Jurkat, Clone E6-1 (cell line): ENCODE results near the gene ZNF628.
A peak's percentile ranks its signal among the peaks of the same experiment; 100 is the strongest.

Experiments
- DNase-seq: peaks from one replicate; pipeline ENCODE4 v3.0.0-alpha.2; 2011; ENCODE audit warnings: low read depth, low spot score
- H3K4me3 ChIP-seq: 2 replicates; pipeline ENCODE4 v1.5.1; 2011; ENCODE audit warnings: mild to moderate bottlenecking, low read length, control low read depth, moderate library complexity

The ZNF628 gene

DNA sequence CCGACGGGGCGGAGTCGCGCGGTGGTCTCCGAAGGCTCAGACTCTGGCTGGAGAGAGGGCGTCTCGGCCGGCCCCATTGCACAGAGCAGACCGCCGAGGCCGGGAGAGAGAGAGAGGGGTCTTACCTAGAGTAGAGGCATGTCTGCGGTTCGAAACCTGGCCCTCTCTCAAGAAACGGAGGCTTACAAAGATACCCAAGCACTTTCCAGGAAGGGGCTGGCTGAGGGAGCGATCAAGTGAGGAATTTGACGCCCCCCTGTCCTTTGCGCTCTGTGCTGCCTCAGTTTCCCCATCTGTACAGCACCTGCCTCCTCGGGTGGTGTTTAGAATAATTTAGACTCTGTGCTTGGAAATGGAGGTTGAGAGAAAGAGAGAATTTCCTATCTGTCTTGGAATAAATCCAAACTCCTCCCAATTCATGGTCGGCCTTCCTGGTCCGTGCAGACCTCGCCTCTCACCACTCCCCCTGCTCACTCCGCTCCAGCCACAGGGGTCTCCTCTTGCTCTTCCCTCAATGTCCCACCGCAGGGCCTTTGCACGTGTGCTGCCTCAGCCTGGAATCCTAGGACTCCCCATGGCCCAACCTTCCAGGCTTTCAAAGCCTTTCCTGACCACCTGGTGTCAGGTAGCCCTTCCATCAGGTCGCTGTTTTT is 14.3 kb upstream of the ZNF628 start:
- no peak for DNase-seq

DNA sequence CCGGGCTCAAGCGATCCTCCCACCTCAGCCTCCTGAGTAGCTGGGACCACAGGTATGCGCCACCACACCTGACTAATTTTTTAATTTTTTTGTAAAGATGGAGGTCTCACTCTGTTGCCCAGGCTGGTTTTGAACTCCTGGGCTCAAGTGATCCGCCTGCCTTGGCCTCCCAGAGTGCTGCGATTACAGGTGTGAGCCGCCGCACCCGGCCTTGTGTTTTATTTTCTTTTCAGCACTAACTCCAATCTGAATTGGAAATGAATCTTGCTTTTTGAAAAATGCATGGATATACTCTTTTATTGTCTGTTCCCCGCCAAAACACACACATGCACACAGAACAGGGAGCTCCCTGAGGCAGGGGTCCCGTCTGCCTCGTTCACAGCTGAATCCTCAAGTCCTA is 13.7 kb upstream of the ZNF628 start:
- no peak for DNase-seq
- H3K4me3 ChIP-seq: no peak overlapping the region

More for the DNA sequence above, 14.3 kb upstream of the ZNF628 start:
- H3K4me3 ChIP-seq: peak overlapping the region; percentile 66

DNA sequence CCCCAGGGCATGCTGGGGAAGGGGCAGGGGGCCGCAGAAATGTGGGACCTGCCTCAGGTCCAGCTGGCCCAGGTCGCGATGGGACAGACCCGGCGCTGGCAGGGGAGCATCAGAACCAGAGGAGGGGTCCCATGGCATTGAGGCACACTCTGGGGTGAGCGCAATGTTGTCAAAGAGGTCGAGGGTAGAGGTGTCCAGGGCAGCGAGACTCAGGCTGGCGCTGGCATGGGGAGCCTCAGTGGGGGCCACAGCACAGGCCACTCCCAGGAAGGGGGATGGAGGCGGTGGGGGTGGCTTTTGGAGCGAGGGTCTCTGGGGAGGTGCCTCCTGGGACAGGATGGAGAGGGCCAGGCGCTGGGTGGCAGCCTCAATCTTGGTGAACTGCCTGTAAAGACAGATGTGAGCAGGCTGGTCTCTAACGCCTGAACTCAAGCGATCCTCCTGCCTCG is 12.8 kb upstream of the ZNF628 start:
- DNase-seq: no peak
- no peak overlapping the region for H3K4me3 ChIP-seq

DNA sequence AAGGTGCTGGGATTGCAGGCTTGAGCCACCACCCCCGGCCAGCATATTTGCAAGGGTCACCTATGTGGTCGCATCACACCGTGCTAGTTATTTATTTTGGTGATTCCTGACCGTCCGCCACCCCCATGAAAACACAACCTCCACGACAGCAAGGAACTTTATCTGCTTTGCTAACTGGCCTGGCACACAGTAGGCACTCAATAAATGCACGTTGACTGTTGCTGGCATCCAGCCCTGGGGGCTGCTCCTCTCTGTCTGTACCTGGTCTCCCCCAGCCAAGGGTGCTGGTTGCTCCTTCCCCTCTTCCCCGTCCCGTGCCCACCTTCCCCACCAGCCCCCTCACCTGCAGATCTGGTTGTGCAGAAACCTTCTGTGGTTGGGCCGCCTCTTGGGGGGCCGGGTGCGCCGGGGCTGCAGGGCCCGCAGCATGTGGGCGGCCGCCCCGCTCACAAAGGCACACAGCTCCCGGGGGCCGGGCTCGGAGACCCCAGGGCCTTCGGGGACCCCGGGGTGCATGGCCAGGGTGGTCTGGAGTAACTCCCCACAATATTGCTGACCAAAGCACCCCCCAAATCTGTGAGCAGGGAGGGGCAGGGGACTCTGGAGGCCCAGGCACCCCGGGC is 12.3 kb upstream of the ZNF628 start:
- no peak overlapping the region for H3K4me3 ChIP-seq
- DNase-seq: no peak

DNA sequence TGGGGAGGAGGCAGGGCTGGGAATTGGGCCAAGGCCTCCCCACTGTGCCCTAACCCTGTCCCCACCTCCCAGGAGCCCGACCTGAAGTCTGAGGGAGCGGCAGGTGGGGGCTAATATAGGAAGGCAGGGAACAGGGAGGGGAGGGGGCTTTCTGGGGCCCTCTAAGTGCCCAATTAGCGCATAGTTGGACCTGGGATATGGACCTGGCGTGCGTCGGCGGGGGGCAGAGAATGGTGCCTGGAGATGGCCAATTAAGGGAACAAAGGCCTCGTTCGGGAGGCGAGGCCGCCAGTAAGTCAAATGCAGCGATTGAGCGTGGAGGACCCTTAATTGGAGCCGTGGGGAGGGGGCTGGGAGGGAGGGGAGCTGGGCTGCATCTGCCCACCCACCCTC is 11.8 kb upstream of the ZNF628 start, which contains the start of gene C19orf85:
Gene C19orf85 (minus strand): TSS at position 90 of the 393 bp plus-strand sequence. CDS start 197 bp downstream, outside the sequence.
- no peak within 1 kb of the TSS for H3K4me3 ChIP-seq
- no peak for DNase-seq

DNA sequence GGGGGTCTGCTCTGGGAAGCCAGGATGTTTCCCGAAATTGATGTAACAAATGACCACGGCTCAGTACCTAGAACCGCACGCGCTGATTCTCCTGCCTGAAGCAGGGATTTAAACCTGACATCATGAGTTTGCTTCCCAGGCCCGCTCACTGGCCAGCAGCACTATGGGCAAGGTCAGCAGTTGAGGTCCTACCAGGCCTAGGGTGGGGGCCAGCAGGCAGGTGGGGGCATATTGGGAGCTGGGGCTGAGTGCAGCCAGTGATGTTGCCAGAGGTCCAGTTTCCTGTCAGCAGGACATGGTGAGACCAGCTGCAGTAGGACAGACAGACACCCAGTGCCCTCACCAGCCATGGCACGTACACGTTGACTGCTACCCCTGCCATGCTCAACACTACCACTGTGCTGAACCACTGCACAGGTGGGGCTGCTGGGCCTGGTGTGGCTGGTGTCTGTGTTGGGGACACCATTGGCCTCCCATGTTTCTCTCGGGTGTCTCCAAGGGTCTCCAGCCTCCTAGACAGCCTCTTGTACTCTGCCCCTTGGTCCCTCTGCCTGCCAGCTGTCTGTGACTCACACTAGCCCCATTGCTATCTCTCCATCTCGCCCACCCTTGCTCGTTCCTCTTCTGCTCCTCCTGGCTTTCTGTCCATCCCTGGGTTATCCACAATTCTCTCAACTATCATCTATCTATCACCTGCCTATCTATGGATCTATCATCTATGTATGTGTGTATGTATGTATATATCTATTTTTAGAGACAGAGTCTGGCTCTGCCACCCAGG is 10.8 kb upstream of the ZNF628 start:
- no peak for DNase-seq

DNA sequence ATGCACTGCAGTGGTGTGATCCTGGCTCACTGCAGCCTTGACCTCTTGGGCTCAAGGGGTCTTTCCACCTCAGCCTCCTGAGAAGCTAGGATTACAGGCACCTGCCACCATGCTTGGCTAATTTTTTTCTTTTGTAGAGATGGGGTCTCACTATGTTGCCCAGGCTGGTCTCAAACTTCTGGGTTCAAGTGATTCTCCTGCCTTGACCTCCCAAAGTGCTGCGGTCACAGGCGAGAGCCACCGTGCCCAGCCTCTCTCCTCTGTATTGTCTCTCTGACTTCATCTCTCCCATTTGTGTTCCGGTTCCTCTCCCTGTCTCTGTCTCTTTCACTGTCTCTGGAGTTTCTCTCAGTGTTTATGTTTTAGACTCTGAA is 10.2 kb upstream of the ZNF628 start:
- H3K4me3 ChIP-seq: no peak overlapping the region
- DNase-seq: no peak

More for the DNA sequence above, 10.8 kb upstream of the ZNF628 start:
- H3K4me3 ChIP-seq: no peak overlapping the region

DNA sequence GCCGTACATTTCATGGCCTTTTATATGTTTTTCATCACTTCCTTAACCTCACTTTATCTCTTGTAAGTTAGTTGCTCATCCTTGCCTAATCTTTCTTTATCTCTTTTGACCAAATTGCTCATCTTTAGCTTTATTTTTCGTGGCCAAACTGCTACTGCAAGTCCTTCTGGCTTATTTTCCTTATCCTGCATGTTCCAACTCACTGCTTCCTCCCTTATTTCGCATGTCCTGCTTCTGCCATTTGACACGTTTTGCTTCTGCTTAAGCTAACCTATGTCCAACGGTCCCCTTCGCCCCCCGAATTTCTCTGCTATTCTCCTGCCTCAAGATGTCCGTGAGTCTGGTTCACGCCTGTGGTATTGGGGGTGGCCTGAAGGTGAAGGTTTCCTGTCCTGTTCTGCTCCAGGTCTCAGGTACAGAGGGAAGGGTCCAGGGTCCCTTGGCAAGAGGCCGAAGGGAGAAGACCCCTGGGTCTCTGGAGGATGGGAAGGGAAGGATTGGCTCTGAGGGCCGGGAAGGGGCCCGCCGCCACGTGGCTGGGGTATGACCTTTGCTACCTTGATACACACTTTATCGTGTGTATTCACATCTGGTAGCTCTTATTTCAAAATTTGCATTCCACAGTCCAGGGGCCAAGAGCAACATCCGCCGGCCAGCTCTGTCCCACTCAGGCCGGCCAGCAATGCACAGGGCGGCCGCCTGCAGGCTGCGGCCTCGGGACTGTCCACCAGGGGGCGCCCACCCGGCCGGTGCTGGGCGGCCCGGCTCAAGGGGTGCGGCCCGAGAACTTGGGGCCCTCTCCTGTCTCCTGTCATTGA is 9.0 kb upstream of the ZNF628 start:
- no peak for DNase-seq
- H3K4me3 ChIP-seq: no peak overlapping the region

DNA sequence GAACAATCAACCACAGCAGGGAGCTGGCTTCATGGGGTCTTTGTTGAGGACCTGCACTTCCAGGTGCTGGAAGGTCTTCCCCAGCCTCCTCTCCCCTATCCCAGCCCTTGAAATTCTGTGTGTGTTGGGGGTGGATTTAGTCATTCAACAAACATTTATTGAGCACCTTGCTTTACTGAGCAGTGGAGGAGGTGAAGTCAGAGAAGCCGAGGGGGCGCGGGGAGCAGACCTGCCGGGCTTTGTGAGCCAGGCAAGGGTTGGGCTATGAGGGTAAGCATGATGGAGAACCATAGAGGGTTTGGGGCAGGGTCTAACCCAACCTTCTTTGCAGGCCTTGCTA is 8.4 kb upstream of the ZNF628 start:
- no peak overlapping the region for H3K4me3 ChIP-seq
- DNase-seq: no peak

DNA sequence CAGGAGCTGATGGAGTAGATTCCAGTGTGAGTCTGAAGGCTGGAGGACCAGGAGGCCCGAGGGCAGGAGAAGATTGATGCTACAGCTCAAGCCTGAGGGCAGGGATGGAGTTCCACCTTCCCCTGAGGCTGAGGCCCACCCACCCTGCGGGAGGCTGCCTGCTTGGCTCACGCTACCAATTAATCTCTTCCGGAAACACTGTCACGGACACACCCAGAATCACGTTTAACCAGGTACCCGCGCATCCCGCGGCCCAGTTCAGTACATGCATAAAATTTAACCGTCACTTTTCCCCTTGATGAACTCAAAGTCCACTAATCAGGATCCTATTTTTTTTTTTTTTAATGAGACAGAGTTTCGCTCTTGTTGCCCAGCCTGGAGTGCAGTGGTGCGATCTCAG is 5.2 kb upstream of the ZNF628 start:
- DNase-seq: no peak
- H3K4me3 ChIP-seq: no peak overlapping the region

DNA sequence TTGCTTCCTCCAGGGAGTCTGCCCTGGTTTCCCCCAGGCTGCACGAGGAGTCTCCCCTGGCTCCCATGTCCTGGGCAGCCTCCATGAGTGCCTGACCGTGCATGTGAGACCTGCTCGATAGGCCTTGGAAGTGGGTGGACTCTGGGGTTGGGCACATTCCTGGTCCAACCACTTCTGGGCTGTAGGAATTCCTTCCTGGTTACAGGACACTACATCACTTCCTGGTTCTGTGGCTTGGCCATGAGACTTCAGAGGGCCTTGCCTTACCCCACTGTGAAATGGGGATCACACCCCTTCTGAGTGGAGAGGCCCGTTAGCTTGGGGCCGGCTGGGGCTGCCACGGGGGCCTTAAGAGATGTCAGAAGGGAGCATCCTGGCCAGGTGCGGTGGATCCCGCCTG is 4.0 kb upstream of the ZNF628 start:
- DNase-seq: no peak
- H3K4me3 ChIP-seq: no peak overlapping the region

DNA sequence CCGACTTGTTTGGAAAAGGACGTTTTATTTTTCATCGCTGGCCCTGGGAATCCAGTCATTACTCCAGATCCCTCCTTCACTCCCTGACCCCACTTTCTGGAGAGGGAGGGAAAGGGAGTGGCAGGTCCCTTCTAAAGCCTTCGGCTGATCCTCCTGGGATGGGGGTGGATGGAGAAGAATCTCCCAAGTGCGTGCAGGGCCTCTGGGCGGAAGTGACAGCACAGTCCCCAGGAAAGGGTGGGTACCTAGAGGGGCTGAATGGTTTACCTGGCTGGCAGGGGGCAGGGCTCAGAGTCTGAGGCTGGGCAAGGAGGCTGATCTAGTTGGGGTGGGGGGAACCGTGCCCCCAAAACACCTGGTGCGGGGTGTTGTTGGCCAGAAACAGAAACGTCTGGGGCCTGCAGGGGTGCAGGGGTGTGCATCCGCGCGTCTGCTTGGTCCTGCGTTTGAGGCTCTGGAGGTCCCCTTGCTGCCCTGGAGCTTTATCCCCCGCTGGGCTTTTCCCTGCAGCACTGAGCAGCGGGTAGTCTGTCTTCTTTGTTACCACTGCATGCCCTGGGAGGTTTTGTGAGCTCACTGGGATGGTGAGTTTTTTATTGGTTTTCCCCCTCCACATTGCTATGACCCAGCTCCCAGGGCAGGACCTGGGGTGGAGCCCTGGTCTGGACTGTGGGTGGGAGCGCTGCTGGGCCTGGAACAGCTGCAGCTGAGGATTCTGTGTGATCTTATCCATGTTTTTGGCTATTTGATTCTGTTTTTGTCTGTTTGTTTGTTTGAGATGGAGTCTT is 3.0 kb upstream of the ZNF628 start:
- no peak for DNase-seq
- H3K4me3 ChIP-seq: no peak overlapping the region

DNA sequence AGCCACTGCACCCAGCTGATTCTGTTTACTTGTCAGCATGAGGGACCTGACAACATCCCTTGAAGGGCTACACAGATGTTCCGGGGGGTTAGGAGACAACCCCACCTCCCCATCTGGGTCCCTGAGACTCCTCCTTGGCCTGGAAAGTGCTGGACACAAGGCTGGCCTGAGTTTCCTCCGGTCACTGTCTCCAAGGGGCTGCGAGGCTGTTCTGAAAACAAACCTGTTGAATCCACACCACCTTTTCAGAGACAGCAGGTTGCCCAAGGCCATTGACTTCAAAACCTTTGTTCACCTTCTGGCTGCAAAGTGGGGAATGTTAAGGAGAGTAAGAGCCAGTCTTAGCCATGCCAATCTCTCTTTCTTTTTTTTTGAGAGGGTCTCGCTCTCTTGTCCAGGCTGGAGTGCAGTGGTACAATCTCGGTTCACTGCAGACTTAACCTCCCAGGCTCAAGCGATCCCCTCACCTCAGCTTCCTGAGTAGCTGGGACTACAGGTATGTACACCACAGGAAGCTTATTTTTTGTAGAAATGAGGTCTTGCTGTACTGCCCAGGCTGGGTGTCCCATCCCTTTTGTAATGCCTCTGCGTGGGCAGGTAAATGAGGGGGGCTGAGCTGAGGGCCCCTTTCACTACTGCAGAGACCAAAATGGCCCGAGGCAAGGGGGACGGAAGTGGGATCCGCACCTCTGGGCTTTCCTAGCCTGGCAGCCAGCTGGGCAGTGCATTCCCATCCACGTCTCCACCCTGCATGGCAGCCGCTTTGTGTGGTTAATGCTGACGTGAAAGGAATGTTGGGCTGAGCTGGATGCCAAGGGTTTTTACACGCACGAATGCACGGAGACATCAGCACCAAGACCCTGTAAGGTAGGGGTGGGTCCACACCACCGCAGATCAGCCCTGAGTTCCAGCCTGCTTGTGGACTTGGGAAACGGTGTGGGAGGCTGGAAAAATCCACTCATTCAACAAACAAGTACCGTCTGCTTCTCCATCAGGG is 1.9 kb upstream of the ZNF628 start:
- DNase-seq: no peak

DNA sequence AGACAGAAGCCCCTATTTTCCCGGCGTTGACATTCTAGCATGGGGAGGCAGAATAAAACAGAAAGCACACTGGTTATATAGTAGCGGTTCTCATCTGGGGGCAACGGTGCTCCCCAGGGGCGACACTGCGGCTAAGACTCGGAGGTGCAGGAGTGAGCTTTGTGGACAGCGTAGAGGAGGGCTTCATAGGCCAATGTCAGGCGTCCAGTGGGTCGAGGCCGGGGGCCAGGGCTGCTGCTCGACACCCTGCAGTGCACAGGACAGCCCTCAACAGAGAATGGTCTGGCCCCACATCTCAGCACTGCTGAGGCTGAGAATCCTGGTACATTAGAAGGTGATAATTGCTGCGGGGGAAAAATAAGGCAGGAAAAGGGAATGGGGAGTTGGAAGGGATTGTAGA is 1.5 kb downstream of the ZNF628 start:
- DNase-seq: no peak
- H3K4me3 ChIP-seq: peak overlapping the region; percentile 85

More for the DNA sequence above, 1.9 kb upstream of the ZNF628 start:
- no peak overlapping the region for H3K4me3 ChIP-seq

DNA sequence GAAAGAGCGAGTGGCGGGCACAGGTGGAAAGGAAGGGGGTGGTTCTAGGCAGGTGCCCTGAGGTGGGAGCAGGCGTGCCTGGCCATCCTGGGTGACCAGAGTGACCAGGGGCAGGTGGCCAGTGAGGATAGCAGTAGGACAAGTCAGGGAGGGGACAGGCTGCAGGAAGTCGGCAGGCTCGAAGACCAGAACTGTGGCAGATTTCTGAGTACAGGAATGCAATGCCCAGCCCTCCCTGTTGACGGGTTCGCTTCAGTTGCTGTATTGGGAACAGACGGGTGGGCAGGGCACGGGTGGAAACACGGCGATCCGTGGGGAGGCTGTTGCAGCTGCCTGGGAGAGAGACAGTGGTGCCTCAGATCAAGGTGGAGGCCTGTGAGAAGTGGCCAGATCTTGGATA is 1.9 kb downstream of the ZNF628 start:
- H3K4me3 ChIP-seq: no peak overlapping the region
- DNase-seq: no peak

DNA sequence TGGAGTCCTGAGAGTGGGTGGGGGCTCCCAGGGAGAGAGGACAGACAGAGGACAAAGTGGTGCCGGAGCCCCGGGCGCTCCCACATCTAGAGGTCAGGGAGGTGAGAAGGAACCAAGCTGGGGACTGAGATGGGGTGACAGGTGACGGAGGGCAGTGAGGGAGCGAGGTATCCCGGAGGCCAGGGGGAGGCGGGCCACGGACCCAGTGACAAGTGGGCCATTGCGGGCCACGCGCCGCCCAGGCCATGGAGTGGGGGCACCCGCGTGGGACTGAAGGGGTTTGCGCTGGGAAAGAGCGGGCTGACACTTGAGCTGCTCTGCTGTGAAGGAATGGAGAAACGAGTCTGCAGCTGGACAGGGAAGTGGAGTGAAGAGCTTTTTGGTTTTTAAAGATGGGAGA is 2.6 kb downstream of the ZNF628 start:
- DNase-seq: no peak
- H3K4me3 ChIP-seq: no peak overlapping the region

DNA sequence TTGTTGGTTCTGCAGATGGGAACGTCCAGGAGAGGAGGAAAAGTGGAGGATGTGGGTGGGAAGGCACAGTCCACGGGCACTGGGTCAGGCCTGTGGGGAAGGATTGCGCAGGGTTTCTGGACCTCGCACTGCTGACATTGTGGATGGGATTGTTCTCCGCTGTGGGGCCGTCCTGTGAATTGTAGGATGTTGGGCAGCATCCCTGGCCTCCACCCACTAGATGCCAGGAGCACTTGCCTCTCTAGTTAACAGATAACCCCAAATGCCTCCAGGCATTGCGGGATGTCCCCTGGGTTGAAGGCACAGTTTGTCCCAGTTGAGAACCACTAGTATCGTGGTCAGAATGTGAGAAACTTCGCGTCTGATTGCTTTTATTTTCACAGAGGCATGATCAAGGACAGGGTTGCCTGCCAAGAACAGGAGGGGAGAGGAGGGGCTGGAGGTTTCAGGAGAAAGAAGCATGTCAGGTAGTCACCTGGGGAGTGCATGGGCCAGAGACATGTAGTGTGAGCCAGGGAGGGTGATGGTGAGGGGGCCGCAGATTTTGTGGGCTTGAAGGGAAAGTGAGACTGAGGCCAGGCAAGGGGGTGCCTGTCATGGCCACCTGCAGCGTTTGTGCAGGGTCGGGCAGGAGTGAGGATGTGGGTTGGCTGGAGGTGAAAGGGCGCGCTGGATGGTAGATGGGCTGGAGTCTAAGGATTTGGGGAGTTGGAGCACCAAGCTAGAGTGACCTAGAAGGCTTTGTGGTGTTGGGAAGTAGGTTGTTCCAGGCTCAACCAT is 3.2 kb downstream of the ZNF628 start:
- H3K4me3 ChIP-seq: no peak overlapping the region
- DNase-seq: no peak
